ENCODE results near the gene CXCL17.

CXCL17 gene

GRCh38 chr19:42386974-42387707 is 55.6 kb downstream of the CXCL17 start:
- TF ChIP-seq CTCF (IDR thresholded peaks at IDR 0.05) = no peak
- H3K27ac ChIP-seq = no peak overlapping the region
- DNase-seq (ENCODE audit: low spot score) = no peak
- H3K4me3 ChIP-seq = peak overlapping the region; percentile 69

GRCh38 chr19:42380155-42380554 is 62.6 kb downstream of the CXCL17 start:
- no peak overlapping the region for H3K4me3 ChIP-seq
- TF ChIP-seq CTCF (IDR thresholded peaks at IDR 0.05) = no peak
- no peak overlapping the region for H3K27ac ChIP-seq
- no peak for DNase-seq (ENCODE audit: low spot score)

All from coronary artery (tissue), 2 donors.